T-helper 2 cell treated with Interferon-gamma antibody and Interleukin-4, amounts not matched to agents 5 μg/mL and 100 μg/mL, for 36 hours (primary cell): ENCODE measurements around the gene TRPV5.
"Not testable (repeated sequence)": the region's sequence is repeated elsewhere in the genome, so short reads cannot be mapped to it uniquely, and the experiment has no call there.

Experiments used
- DNase-seq: peaks from one replicate; pipeline ENCODE4 v3.0.0; 2021; ENCODE audit warnings: low spot score
- H3K27ac Mint-ChIP-seq: one replicate; pipeline ENCODE4 v1.8.0; 2021; ENCODE audit warnings: mild to moderate bottlenecking, mixed read lengths
- H3K27me3 Mint-ChIP-seq: one replicate; pipeline ENCODE4 v1.8.0; 2021; ENCODE audit warnings: low read depth, mixed read lengths
- H3K36me3 Mint-ChIP-seq: one replicate; pipeline ENCODE4 v1.8.0; 2021; ENCODE audit warnings: low read depth, mixed read lengths
- H3K4me1 Mint-ChIP-seq: one replicate; pipeline ENCODE4 v1.8.0; 2021; ENCODE audit warnings: low read depth, mixed read lengths
- H3K4me3 Mint-ChIP-seq: one replicate; pipeline ENCODE4 v1.8.0; 2022; ENCODE audit warnings: mild to moderate bottlenecking, moderate library complexity, mixed read lengths
- H3K9me3 Mint-ChIP-seq: one replicate; pipeline ENCODE4 v1.8.0; 2021; ENCODE audit warnings: mixed read lengths

The TRPV5 gene

DNA sequence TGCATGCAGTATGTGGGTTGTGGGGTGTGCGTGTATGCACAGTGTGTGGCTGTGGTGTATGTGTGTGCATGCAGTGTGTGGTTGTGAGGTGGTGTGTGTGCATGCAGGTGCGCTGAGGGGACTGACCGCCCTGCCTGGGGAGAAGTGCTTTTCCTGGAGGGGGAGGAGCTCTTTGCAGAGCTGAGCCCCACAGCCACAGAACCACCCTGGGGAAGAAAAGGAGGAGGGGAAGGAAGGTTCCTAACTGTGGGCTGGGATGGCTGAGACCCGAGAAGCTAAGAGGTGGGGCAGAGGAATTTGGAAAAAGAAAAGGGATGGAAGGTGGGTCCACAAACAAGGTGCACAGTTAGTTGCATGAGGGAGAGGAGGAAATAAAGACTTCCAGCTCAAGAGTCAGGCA is at the start of gene TRPV5:
TSS of gene TRPV5 (minus strand) at position 123 of the 400 bp plus-strand sequence. CDS start 287 bp downstream, outside the sequence.
- DNase-seq = no peak
- H3K4me3 Mint-ChIP-seq = no peak within 1 kb of the TSS

DNA sequence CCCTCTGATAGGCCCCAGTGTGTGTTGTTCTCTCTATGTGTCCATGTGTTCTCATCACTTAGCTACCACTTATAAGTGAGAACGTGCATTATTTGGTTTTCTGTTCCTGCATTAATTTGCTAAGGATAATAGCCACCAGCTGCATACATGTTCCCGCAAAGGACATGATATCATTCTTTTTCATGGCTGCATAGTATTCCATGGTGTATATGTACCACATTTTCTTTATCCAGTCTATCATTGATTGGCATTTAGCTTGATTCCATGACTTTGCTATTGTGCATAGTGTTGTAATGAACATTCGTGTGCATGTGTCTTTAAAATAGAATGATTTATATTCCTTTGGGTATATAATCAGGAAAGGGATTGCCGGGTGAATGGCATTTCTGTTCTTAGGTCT is 44.9 kb upstream of the TRPV5 start:
- H3K4me3 Mint-ChIP-seq, H3K4me1 Mint-ChIP-seq, H3K36me3 Mint-ChIP-seq, H3K9me3 Mint-ChIP-seq, H3K27ac Mint-ChIP-seq, DNase-seq: not testable (repeated sequence)
- H3K27me3 Mint-ChIP-seq = peaks cover 25% of the 10 kb centered on the region

More for the DNA sequence above, at the start of gene TRPV5:
- Mint-ChIP-seq H3K27ac (no peak within 1 kb of the TSS), H3K27me3 (no peaks in the 10 kb centered on the region), H3K9me3 (no peaks in the 10 kb centered on the region), H3K36me3 (no peaks in the 10 kb centered on the region), H3K4me1 (no peaks in the 10 kb centered on the region)

DNA sequence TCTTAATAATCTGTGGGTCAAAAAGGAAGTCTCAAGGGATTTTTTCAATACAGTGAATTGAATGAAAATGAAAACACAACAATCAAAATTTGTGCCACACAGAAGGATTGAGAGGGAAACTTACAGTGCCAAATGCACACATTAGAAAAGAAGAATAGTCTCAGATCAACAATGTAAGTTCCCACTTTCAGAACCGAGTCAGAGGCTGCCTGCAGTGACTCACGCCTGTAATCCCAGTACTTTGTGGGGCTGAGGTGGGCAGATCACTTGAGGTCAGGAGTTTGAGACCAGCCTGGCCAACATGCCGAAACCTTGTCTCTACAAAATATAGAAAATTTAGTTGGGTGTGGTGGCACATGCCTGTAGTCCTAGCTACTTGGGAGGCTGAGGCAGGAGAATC is 41.1 kb upstream of the TRPV5 start:
- DNase-seq = no peak
- Mint-ChIP-seq H3K9me3 (peaks cover 5% of the 10 kb centered on the region), H3K27ac (no peak overlapping the region), H3K36me3 (no peaks in the 10 kb centered on the region), H3K4me3 (no peak overlapping the region), H3K27me3 (peaks cover 9% of the 10 kb centered on the region), H3K4me1 (no peaks in the 10 kb centered on the region)

DNA sequence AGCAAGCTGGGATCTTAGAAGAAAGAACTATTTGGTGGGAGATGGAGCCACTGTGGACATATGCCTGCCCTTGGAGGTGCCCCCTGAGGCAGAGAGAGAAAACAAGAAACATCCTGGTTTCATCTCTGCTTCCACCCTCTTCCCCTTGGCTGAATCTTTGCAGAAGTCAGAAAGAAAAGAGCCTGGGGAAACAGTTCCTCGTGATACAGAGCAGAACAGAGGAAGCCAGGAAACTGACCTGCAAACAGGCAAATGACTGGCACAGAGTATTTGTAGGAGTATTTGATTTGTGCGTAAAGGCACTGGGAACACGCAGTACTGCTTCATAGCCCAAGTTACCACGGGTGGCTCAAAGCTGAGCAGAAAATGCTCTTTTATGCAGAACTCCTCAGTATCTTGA is 35.6 kb upstream of the TRPV5 start:
- H3K36me3 Mint-ChIP-seq = no peaks in the 10 kb centered on the region
- no peak overlapping the region for H3K27ac Mint-ChIP-seq
- H3K27me3 Mint-ChIP-seq = peaks cover 9% of the 10 kb centered on the region
- H3K4me1 Mint-ChIP-seq = no peaks in the 10 kb centered on the region
- no peak overlapping the region for H3K4me3 Mint-ChIP-seq
- H3K9me3 Mint-ChIP-seq = no peaks in the 10 kb centered on the region
- no peak for DNase-seq

DNA sequence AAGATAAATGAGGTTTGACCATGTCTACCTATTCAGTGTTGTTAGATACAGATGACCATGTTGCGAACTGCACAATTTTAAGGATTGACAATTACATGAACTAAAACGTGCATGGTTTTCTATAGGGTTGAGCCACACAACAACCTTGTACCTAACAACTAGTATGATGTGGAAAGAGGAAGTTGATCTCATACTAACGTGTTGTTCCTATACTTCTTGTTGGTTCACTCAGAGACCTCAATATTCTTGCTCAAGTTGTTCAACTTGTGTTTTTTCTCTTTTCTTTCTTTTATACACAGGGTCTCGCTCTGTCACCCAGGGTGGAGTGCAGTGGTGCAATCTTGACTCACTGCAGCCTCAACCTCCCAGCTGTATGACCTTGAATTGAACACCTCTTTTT is 34.7 kb upstream of the TRPV5 start:
- Mint-ChIP-seq H3K9me3 (no peaks in the 10 kb centered on the region), H3K4me3 (no peak overlapping the region), H3K27me3 (peaks cover 13% of the 10 kb centered on the region), H3K4me1 (no peaks in the 10 kb centered on the region), H3K27ac (no peak overlapping the region), H3K36me3 (no peaks in the 10 kb centered on the region)
- DNase-seq = no peak

DNA sequence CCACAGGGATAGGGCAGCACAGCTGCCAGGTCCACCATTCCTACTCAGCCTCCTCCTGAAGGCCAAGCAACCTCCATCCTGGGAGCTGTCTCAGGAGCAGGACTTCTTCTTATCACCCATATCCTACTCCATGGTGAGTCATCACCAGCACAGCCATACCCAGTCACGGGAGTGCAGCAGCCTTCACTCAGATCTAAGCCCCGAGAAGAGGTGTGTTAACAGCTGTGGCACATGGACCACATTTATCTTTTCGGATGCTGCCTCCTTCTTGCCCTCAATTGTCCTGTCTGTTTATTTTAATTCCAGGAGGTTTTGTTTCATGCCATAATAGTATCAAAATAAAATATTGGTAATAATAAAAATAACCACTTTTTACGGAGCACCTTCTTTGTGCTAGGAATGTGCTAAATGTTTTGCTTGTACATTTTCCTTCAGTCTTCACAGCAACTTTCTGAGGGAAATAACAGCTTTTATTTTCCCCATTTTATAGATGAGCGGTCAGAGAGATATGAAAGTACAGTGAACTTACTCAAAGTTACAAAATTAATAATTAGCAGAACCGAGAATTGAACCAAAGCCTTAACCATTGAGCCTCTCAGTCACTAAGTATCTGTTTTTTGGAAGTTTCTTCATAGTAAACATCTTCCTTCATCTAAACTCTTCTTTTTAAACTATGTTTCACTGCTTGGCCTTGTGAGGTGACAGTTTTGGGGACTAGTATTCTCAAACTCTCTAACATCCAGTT is 31.1 kb upstream of the TRPV5 start:
- DNase-seq = no peak
- H3K27me3 Mint-ChIP-seq = peaks cover 16% of the 10 kb centered on the region

DNA sequence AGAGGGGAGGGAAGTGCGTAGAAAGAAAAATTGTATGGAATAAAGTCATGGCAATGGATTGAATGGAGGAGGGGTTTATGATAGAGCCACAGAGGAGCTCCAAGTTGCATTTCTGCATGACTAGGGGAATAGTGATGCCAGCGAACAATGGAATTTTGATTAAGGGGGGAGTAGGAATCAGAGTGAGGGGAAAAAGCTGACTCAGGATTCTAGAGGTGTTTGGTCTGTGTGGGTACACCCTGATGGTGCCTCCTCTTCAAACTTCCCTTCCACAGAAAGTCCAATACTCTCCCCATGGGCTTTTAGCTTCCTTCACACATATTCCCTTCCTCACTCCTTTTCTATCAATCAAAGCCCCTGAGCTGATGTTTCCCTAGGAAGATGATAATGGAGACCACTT is 30.4 kb upstream of the TRPV5 start:
- Mint-ChIP-seq H3K27me3 (peaks cover 19% of the 10 kb centered on the region), H3K9me3 (no peaks in the 10 kb centered on the region), H3K36me3 (no peaks in the 10 kb centered on the region), H3K4me3 (no peak overlapping the region), H3K4me1 (no peaks in the 10 kb centered on the region), H3K27ac (no peak overlapping the region)
- no peak for DNase-seq

More for the DNA sequence above, 31.1 kb upstream of the TRPV5 start:
- Mint-ChIP-seq H3K4me1 (no peaks in the 10 kb centered on the region), H3K9me3 (no peaks in the 10 kb centered on the region), H3K27ac (no peak overlapping the region), H3K4me3 (no peak overlapping the region), H3K36me3 (no peaks in the 10 kb centered on the region)

DNA sequence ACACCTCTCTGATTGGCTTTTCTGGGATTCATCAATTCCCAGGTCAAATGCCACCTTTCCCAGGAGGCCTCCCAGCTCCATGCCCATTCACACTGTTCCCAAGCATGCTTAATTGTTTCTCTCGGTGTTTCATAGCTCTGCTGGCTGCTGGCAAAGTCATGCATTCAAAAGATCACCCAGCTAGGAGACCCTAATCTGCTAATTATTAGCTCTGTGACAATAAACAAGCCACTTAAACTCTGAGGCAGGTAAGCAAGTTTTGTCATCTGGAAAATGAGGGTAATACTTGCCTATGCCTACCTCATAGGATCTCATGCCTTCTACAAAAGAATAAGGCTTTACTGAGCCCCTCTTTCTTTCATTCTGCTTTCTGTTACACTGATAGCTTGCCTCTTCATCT is 29.4 kb upstream of the TRPV5 start:
- DNase-seq = no peak
- no peak overlapping the region for H3K27ac Mint-ChIP-seq
- H3K4me1 Mint-ChIP-seq = no peaks in the 10 kb centered on the region
- H3K27me3 Mint-ChIP-seq = peaks cover 19% of the 10 kb centered on the region
- no peaks in the 10 kb centered on the region for H3K36me3 Mint-ChIP-seq
- H3K4me3 Mint-ChIP-seq = no peak overlapping the region
- H3K9me3 Mint-ChIP-seq = no peaks in the 10 kb centered on the region

DNA sequence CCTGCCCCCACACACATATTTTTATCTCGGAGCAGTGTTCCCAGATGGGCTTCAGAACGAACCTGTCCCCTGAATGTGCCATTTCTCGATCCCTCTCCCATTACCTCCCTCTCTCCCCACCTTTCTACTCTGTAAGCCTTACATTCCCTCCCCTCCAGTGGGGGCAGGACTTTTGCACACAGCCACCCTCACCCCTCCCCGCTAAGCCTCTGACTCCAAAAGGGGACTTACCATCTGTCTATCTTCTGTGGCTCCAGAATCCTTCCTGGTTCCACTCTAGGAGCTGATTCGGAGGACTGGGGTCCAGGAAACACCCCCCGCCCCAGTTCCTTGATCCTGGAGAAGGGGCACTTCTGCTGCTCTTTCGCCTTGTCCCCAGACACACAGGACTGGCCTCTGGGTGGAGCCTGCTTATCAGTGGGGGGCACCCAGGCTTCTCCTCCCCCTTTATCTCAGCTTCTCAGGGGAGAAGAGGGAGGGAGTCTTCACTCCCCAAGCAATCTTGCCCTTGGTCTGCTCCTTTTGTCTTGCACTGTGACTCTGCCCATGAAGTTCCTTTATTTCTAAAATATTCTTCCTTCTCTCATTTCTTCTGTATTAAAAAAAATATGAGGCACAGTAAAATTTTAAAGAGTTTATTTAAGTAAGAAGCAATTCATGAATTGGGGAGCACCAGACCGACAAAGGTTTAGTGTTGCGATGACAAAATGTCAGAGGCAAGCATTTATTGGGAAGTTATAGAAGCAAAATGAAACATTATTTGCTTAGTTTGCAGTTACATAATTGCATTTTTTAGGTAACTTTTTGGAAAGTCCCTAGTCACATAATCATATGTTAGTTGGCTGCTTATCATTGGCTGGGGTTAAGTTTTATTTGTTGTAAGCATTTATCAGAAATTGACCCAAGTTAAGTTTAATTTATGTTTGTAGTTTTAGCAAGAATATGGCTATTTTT is 28.7 kb upstream of the TRPV5 start, which contains the start of gene KEL:
TSS of gene KEL (minus strand) at position 391 of the 954 bp plus-strand sequence. CDS start at position 234, 157 bp downstream.
- H3K36me3 Mint-ChIP-seq = no peaks in the 10 kb centered on the region
- H3K4me3 Mint-ChIP-seq = no peak within 1 kb of the TSS
- DNase-seq = no peak
- no peaks in the 10 kb centered on the region for H3K9me3 Mint-ChIP-seq
- H3K4me1 Mint-ChIP-seq = no peaks in the 10 kb centered on the region
- H3K27ac Mint-ChIP-seq = no peak within 1 kb of the TSS
- peaks cover 19% of the 10 kb centered on the region for H3K27me3 Mint-ChIP-seq

DNA sequence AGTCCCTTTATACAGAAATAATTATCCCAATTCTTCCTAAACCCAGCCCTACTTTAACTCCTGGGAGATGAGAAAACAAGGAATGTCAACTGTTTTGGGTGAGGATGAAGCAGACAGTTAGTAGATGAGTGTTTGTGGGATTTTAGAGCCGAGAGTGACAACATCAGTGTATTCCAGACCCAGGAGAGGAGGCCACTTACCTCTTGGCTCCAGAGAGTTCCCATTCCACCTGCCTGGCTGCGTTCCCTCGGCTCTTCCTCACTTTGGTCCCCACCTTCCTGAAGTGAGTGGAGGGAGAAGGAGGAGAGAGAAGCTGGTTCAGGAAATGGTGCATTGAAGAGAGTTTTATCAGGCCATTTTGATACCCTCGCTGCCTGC is 28.0 kb upstream of the TRPV5 start:
- Mint-ChIP-seq H3K9me3 (no peaks in the 10 kb centered on the region), H3K36me3 (no peaks in the 10 kb centered on the region), H3K4me1 (peaks cover 2% of the 10 kb centered on the region), H3K27ac (no peak overlapping the region), H3K4me3 (no peak overlapping the region), H3K27me3 (peaks cover 19% of the 10 kb centered on the region)
- DNase-seq = no peak

DNA sequence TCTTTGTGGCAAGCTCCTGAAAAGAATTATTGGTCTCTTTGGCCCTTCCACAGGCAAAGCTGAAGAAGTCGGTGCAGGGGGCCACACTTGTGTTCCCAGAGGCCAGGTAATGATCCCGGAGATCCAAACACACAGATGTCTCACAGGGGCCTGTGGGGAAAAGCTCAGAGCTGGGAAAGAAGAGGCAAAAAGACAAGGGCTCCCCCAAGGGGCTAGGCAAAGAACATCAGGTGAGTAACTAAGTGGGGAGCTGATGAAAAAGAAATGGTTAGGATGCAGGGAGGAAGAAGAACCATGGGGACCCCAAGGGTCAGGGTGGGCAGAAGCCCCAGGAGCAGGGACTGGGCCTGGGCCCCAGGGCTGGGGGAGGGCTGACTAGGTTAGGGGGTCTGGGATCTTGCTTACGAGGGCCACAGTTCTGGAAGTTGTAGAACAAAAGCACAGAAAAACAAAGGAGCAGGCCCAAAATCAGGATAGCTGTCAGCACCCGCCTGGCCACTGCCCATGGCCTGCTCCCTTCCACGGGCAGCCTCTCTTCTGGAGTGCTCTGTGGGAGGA is 27.5 kb upstream of the TRPV5 start:
- no peak for DNase-seq
- H3K27me3 Mint-ChIP-seq = peaks cover 20% of the 10 kb centered on the region
- no peaks in the 10 kb centered on the region for H3K36me3 Mint-ChIP-seq
- no peak overlapping the region for H3K4me3 Mint-ChIP-seq
- H3K9me3 Mint-ChIP-seq = peaks cover 2% of the 10 kb centered on the region
- H3K4me1 Mint-ChIP-seq = peaks cover 2% of the 10 kb centered on the region
- no peak overlapping the region for H3K27ac Mint-ChIP-seq

DNA sequence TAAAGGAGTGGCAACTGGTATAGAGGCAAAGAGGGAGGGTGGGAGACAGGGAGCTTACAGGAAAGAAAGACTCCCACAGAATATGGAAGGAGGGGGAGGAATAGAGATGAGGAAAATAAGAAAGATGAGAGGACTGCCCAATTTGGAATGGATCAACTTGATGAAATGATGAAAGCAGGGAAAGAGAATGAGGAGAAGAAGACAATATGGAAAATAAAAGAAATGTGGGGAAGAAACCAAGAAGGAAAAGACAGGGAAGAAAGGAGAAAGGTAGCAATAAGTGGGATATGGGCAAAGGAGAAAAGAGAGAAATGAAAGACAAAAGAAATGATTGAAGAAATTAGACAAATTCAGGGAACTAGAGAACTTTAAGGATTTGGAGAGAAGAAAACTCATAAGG is 25.7 kb upstream of the TRPV5 start:
- Mint-ChIP-seq H3K4me1 (peaks cover 2% of the 10 kb centered on the region), H3K27ac (no peak overlapping the region), H3K36me3 (no peaks in the 10 kb centered on the region), H3K9me3 (peaks cover 8% of the 10 kb centered on the region), H3K27me3 (peaks cover 23% of the 10 kb centered on the region), H3K4me3 (no peak overlapping the region)
- no peak for DNase-seq

DNA sequence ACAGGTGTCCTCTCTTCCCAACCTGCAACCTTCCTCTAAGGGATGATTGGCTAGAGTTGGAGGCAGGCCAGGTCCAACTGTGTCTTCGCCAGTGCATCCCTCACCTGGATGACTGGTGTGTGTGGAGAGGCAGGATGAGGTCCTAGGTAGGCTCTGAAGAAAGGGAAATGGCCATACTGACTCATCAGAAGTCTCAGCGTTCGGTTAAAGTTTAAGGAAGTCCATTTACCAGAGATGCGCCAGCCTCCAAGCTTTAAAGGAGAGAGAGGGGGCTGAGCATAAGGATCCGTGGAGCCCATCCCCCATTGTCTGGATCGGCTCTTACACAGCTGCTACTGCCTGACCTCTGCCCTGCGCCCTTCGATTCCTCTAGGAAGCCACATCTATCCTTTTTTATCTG is 24.2 kb upstream of the TRPV5 start:
- Mint-ChIP-seq H3K4me1 (peaks cover 2% of the 10 kb centered on the region), H3K27me3 (peaks cover 20% of the 10 kb centered on the region), H3K36me3 (no peaks in the 10 kb centered on the region), H3K9me3 (peaks cover 8% of the 10 kb centered on the region), H3K27ac (no peak overlapping the region), H3K4me3 (no peak overlapping the region)
- no peak for DNase-seq
